ENCODE measurements around the gene CBFA2T3.
A peak's percentile ranks its signal among the peaks of the same experiment; 100 is the strongest.

CBFA2T3 gene

GRCh38 chr16:88855736-88856121 is 121.3 kb downstream of the CBFA2T3 start:
- no peak for DNase-seq

GRCh38 chr16:88855176-88855575 is 121.8 kb downstream of the CBFA2T3 start:
- DNase-seq = no peak

GRCh38 chr16:88854306-88855111 is 122.5 kb downstream of the CBFA2T3 start:
- DNase-seq = peak in 2 of 5 experiments; percentile 12 to 29

- no peak for DNase-seq
Measured at GRCh38 chr16:88853325-88853941, 123.6 kb downstream of the CBFA2T3 start.

GRCh38 chr16:88851616-88852015 is 125.4 kb downstream of the CBFA2T3 start:
- no peak for DNase-seq

GRCh38 chr16:88850531-88851199 is 126.3 kb downstream of the CBFA2T3 start:
- DNase-seq = no peak

GRCh38 chr16:88848557-88848956 is 128.4 kb downstream of the CBFA2T3 start:
- DNase-seq = no peak

GRCh38 chr16:88847654-88848053 is 129.4 kb downstream of the CBFA2T3 start:
- DNase-seq = no peak

- DNase-seq = no peak
Measured at GRCh38 chr16:88846088-88846487, 130.9 kb downstream of the CBFA2T3 start.

- DNase-seq = no peak
Measured at GRCh38 chr16:88844419-88845036, 132.5 kb downstream of the CBFA2T3 start.

GRCh38 chr16:88843256-88843655 is 133.8 kb downstream of the CBFA2T3 start:
- no peak for DNase-seq

- no peak for DNase-seq
Measured at GRCh38 chr16:88842806-88843205, 134.2 kb downstream of the CBFA2T3 start.

GRCh38 chr16:88842308-88842756 is 134.7 kb downstream of the CBFA2T3 start:
- no peak for DNase-seq

GRCh38 chr16:88841521-88842307 is 135.3 kb downstream of the CBFA2T3 start:
- peak in 1 of 5 experiments; percentile 18 for DNase-seq

- no peak for DNase-seq
Measured at GRCh38 chr16:88840600-88841215, 136.3 kb downstream of the CBFA2T3 start.

- DNase-seq = no peak
Measured at GRCh38 chr16:88839745-88840599, 137.0 kb downstream of the CBFA2T3 start.

GRCh38 chr16:88839026-88839529 is 137.9 kb downstream of the CBFA2T3 start:
- no peak for DNase-seq

GRCh38 chr16:88838566-88838965 is 138.4 kb downstream of the CBFA2T3 start:
- no peak for DNase-seq

GRCh38 chr16:88837806-88838205 is 139.2 kb downstream of the CBFA2T3 start:
- no peak for DNase-seq

GRCh38 chr16:88836791-88837190 is 140.2 kb downstream of the CBFA2T3 start:
- DNase-seq = no peak

- no peak for DNase-seq
Measured at GRCh38 chr16:88835818-88836217, 141.2 kb downstream of the CBFA2T3 start.

Measured in T-helper 2 cell (primary cell).